Activated naive CD4-positive, alpha-beta T cell treated with Interleukin-2 at 50 U/mL for 16 hours (primary cell): ENCODE data around the gene ASB10.
A peak's percentile ranks its signal among the peaks of the same experiment; 100 is the strongest.

Experiments
- DNase-seq: peaks from one replicate; pipeline ENCODE4 v3.0.0-alpha.2; 2020

ASB10 gene, protein sequence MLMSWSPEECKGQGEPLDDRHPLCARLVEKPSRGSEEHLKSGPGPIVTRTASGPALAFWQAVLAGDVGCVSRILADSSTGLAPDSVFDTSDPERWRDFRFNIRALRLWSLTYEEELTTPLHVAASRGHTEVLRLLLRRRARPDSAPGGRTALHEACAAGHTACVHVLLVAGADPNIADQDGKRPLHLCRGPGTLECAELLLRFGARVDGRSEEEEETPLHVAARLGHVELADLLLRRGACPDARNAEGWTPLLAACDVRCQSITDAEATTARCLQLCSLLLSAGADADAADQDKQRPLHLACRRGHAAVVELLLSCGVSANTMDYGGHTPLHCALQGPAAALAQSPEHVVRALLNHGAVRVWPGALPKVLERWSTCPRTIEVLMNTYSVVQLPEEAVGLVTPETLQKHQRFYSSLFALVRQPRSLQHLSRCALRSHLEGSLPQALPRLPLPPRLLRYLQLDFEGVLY

DNA sequence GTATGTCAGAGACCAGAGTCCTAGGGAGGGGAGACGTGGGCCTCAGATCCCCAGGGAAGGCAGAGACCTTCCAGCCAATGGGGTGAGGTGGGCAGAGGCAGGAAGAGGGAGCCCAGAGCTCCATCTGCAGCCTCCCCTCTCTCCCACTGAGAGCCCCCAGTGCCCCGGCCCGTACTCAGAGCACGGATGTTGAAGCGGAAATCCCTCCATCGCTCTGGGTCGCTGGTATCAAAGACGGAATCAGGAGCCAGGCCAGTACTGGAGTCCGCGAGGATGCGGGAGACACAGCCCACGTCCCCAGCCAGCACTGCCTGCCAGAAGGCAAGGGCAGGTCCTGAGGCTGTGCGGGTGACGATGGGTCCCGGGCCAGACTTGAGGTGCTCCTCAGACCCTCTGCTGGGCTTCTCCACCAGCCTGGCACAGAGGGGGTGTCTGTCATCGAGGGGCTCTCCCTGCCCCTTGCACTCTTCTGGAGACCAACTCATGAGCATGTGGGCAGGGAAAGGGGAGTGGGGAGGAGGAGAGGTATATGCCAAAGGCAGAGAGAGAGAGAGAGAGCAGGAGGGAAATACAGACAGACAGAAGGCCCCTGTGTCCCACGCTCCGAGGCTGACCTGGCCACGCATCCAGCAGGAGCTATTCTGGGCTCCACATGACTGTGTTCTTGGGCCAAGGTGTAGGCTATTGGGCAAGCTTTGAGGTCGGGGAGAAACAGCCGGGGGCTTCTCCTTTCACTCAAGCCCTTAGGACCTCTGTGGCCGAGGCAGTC, at the start of gene ASB10:
TSS of gene ASB10 (minus strand) at position 611 of the 769 bp plus-strand sequence. CDS start at position 491, 120 bp downstream.
- DNase-seq: no peak

DNA sequence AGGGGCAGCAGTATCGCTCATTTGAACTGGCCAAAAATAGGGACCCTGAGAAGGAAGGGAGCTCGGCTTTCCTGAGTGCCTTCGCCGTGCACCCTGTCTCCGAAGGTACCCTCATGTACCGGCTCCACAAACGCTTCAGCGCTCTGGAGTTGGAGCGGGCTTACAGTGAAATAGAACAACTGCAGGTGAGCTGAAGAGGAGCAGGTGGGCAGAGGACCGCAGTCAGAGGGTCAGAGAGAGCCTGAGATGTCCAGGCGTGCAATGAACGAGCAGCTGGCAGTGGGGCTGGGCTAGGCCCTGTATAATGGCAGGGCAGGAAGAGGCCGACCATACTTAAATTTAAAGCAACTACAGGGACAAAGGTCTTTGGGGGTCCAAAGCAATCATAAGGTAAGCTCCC, 49.4 kb upstream of the ASB10 start:
- DNase-seq: no peak

DNA sequence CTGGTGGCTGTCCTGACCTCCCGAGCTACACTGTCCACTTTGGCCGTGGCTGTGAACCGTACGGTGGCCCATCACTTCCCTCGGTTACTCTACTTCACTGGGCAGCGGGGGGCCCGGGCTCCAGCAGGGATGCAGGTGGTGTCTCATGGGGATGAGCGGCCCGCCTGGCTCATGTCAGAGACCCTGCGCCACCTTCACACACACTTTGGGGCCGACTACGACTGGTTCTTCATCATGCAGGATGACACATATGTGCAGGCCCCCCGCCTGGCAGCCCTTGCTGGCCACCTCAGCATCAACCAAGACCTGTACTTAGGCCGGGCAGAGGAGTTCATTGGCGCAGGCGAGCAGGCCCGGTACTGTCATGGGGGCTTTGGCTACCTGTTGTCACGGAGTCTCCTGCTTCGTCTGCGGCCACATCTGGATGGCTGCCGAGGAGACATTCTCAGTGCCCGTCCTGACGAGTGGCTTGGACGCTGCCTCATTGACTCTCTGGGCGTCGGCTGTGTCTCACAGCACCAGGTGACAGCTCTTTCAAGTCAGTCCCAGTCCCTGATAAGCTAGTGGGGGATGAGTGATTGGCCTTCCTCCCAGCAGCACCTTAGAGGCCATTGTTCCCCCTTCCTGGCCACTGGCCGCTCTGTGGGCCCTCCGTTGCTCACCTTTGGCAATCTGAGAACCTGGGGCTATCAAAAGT, 48.2 kb upstream of the ASB10 start:
- no peak for DNase-seq

DNA sequence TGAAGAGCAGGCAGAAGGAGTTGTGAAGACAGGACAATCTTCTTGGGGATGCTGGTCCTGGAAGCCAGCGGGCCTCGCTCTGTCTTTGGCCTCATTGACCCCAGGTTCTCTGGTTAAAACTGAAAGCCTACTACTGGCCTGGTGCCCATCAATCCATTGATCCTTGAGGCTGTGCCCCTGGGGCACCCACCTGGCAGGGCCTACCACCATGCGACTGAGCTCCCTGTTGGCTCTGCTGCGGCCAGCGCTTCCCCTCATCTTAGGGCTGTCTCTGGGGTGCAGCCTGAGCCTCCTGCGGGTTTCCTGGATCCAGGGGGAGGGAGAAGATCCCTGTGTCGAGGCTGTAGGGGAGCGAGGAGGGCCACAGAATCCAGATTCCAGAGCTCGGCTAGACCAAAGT, 46.8 kb upstream of the ASB10 start:
- DNase-seq: no peak

DNA sequence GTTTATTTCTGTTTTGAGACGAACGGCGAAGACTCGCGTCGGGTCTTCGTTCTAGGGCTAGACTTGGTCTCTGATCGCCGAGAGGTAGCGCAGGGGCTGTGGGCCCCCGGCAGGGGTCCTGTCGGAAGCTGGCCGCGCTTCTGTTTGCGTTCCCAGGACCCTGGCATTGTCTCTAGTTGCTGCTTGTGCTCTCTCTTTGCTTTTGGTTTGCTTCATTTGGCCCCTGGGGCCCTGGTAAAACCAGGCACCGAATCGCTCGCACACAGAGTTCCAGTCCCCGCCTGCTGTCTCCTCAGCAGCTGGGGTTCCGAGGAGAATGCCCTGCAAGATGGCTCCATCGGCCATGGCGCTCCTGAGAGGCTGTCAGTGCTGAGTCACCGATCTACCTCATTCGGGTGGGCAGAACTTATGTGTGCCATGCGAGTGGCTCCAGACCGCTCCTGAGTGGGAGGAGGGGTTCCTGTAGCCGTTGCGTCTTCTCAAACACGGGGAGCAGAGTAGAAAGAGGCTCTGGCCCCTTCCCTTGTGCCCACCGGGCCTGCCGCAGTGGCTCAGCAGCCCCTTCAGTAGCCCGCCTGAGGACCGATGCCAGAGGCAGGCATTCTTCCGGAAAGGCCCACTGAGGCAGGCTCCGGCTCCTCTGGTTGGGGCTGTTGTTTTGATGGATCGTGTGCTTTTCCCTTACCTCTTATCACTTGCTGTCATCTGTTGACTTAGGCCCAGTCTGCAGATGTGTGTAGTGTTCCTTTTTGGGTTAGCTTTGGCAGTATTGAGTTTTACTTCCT, 46.1 kb upstream of the ASB10 start:
- DNase-seq: peak; percentile 85

DNA sequence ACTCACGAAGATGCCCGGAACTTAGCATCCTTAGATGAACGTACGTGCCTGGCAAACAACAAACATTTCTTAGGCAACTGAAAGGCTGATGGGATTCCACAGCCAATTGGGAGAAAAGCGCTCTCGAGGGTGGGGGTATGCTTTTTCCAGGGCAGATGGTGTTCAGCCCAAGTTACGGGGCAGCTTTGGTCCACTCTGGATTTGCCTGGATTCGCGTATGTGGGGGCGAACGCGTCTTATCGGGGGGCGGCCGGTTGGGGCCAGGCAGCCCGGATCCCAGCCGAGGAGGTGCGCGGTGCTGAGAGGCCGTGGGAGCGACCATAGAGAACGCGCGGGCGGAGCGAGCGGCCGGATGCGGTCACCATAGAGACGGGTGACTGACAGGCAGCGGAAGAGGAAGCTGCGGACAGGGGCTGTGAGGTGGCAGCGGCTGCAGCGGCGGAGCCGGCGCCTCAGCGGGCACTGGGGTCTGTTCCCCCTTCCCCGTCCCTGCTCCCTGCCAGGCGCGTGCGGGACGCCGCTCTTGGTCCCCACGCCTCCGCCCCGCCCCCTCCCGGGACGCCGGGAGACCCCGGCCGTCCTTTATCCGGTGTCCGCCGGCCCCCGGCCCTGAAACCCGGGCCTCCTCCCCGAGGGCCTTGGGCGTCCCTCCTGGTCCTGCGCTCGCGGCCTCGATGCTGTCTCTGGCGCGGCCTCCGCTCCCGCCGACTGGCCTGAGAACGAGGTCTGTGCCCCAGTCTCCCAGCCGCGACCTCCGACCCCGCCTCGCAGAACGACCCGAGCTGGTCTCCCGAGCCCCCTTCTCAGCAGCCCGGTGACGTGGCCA, 45.3 kb upstream of the ASB10 start, which contains the start of gene CHPF2:
TSS of gene CHPF2 (plus strand) at position 393 of the 826 bp plus-strand sequence. CDS start 1,529 bp downstream, outside the sequence.
- peak; percentile 92 for DNase-seq

DNA sequence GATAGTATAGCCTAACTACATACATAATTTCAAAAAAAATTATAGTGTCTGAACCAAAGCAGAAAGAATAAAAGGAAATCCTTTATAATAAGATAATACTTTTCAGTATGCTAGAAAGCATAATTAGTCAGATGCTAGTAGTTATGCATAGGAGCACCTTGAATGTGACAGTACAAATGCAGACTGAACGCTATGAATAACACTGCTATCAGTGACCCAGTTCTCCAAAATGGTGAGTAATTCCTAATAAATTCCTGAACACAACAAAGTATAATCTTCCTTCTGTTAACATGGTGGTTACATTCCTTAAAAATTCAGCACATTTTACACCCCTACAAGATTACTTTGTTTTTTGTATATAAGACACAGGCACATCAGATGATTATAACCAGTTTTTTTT, 44.0 kb upstream of the ASB10 start:
- no peak for DNase-seq

DNA sequence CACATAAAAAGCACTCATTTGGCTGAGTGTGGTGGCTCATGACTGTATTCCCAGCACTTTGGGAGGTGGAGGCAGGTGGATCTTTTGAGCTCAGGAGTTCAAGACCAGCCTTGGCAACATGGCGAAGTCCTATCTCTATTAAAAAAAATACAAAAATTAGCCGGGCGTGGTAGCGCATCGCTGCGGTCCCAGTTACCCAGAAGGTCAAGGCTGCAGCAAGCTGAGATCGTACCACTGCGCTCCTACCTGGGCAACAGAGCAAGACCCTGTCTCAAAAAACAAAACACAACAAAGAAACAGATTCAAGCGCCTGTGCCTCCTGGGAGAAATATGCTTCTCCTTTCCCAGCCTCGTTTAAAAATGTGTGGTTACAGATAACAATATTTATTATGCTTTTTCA, 42.2 kb upstream of the ASB10 start:
- DNase-seq: no peak

DNA sequence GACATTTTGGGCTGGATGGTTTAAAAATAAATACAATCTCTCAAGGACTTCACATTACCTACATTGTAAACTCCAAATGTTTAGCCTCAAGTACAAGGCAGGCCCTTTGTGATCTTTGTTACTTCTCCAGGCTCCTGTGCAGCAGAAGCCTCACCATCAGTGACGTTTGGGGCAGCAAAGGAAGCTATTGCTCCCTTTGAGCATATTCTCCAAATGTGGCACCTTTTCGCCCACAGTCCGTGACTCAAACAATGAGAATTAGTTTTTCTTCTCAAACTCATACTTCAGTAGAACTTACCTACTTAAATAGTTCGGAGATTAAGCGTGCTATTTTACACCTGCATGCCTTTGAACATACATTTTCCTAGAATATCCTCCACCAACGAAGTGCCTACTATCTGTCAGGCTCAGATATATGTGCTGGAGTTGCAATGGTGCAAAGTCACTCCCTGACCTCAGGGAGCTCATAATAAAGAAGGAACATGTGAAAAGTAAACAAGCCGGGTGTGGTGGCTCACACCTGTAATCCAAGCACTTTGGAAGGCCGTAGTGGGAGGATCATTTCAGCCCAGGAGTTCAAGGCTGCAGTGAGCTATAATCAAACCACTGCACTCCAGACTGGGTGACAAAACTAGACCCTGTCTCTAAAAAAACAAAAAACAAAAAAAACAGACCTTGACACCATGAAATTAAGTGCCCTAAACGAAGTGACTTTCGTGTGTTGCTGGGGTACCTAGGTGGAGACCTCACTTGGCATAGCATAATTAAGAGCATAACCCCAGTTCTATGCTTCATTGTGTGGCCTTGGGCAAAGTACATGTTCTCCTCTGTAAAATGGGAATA, 41.2 kb upstream of the ASB10 start:
- DNase-seq: no peak

DNA sequence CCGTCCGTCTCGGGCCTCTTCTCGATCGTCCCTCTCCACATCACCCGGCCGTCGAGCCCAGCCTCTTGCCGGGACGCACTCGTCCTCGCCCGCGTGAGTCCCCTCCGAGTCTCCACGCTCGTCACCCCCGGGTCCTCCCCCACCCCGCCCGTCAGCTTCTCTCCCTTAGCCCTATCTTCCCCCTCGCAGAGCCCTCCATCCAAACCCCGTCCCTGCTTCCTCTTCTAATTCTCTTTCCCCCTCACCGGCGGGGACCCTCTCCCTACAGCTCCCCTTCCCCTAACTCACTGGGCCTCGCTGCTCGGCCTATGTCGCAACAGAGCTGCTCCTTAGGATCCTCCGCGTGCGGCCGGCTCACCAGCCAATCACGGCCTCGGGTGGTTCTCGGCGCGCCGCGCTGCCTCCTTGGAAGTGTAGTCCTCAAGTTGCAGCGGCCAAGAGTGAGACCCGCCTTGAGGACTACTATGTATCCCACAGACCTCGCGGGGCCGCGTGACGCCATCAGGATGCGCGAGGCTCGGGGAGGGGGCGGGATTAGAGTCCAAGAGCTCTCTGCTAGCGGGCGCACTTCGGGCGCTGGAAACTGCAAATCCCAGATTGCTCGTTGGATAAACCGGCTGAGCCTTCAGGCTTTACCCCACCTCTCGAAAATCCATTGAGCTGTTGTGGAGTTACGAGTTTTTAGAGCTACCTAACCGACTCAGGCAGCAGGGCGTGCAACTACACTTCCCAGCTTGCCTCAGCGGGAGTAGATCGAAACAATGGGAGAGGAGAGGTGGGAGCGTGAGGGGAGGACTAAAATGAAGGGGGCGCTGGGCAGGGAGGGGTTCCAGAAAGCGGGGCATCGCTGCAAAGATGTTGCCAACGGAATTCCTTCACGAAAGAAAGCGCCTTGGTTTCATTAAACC, 40.1 kb upstream of the ASB10 start, which contains the start of gene ABCF2:
TSS of gene ABCF2 (minus strand) at position 331 of the 908 bp plus-strand sequence. CDS start 747 bp downstream, outside the sequence.
- peak; percentile 99 for DNase-seq

DNA sequence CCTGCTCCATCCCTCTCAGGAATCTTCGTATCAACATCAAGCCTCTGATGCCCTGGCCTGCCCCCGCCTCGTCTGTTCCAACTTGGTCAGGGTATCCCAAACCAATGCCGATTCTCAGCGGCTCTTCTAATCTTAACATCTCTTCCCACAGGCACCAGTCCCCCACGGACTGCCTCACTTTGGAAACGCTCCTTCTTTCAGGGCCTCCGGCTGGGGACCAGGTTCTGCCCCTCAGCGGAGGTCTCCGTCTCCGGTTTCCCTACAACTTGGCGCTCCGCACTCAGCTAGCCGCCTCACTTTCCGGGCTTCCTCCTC, 39.5 kb upstream of the ASB10 start:
- DNase-seq: no peak

DNA sequence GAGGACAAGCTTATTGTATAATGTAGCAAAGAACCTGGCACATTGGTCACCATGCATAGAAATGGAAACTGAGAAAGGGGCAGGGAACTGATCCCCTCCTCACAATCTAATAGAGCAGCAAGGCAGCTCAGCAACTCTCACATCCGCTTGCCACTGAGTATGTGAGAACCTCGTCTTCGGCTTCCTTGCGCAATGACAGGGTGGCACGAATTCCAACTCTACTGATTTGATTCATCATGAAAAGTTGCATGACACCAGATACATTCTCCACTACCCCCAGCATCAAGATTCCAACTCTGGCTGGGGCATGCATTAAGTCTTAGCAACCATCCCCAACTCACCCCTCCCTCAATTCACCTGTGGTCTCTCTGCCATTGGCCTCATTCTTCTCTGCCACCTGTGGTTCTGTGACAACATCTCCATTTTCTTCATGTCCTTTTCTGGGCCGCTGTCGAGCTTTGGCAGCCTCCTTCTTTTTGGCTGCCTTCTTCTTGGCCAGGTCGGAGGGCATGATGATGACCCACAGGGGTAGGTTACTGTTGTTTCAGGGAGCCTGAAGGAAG, 39.0 kb upstream of the ASB10 start:
- DNase-seq: no peak

DNA sequence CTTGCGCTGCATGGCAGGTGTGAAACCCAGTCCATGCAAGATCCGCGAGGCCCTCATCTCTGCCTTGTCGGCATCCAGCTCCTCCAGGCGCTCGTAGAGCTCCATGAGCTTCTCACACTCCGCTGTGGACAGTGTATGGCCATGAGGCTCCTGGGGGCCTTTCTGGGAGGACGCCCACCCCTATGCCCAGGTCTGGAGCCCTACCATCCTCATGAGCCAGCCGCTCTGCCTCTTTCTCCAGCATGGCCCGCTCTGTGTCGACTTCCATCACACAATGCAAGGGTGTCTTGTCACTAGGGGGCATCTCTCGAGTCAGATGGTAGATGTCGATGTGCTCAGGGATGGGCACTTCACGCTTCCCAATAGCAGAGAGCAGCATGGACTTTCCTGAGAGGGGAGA, 36.7 kb upstream of the ASB10 start:
- DNase-seq: no peak

DNA sequence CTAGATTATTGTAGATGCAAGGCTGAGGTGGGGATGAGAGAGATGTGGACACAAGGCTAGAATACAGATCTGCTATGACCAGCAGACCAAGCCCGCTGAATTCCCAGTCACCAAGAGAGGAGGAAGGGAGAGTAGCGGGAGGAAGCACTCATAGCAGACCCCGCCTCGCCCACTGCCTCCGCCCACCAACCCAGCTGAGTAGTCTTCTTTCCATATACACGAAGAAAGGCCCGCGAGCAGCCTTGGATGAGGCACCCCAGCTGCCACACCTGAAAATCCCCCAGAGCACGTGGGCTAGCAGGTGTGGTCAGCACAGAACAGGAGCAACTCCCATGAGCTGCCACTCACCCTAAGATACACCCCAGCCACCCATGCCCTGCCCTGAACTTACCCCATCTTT, 31.1 kb upstream of the ASB10 start:
- DNase-seq: no peak

DNA sequence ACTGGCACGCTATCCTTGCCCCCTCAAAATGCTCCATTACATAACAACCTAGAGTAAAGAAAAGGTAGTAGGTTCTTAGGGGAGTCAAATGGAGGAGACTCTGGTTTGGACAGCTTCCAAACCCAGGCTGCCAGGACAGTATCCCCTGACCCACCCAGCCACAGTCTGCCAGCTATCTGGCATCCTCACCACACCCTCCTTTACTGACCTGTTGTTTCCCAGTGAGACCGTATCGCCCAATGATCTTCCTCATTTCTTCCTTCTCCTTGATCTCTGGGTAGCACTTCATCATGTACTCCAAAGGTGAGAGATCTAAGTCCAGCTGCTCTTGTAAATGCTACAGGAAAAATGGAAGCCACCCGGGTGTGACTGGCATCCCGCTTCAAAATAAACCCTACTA, 28.3 kb upstream of the ASB10 start:
- no peak for DNase-seq

DNA sequence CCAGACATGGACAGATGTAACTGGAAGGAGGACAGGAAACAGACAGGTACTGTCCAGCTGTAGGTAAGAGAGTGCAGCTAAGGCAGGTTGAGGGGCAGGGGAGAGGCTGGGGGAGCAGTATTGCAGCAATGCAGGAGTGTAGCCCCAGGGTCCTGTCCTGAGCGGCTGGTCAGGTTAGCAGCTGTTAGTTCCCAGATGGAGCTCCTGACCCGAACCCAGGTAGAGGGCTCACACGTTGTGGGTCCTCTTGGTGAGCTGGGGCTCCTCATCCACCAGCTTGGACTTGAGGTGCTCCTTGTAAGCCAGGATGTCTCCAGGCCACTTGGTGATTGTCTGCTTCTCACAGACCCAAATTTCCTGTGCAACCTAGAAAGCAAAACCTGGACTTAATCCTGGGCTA, 26.8 kb upstream of the ASB10 start:
- DNase-seq: no peak

DNA sequence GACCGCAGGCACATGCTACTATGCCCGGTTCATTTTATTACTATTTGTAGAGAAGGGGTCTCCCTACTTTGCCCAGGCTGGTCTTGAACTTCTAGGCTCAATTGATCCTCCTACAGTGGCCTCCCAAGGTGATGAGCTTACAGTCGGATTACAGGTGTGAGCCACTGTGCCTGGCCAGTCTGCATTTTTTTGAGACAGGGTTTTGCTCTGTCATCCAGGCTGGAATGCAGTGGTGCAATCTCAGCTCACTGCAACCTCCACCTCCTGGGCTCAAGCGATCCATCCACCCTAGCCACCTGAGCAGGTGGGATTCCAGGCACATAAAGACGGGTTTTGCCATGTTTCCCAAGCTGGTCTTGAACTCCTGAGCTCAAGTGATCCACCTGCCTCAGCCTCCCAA, 25.6 kb upstream of the ASB10 start:
- DNase-seq: no peak

DNA sequence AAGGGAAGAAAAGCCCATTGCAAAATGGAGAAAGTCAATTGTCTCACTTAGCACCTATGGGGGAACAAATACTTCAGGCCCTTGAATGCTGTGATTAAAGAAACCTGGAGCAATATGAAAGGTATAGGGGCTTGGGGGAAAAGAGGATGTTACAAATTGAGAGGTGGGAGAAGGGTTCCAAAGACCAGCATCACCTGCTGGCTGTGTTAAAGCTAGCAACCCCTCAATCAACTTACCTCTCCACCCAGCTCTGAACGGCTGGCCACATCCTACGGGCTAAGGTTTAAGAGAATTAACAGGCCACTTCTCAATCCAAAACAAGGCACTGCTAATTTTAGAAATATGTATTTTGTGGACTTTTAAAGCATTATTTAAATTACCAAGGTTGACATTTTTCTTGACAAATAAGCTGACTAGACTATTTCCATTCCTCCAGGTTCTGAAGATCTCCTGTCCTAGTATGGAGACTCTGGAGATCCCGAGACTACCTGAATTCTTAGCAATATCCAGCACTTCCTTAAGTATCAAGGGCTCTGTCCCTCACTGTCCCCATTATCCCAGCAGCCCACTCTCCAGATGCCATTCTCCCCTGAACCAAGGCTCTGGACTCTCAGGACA, 24.2 kb upstream of the ASB10 start:
- DNase-seq: no peak
